Measurements from ENCODE around the gene CTIF. TPM values are rescaled to one million over a fixed set of nuclear protein-coding genes. Genes with fewer than 3 reads are reported as not detected.
A peak's percentile ranks its signal among the peaks of the same experiment; 100 is the strongest.

CTIF gene
- total and polyA plus RNA-seq, 12 donors = 44.5 to 74.1 (median 58.9) TPM

- no peaks in the 10 kb centered on the region for H3K27me3 ChIP-seq
- ATAC-seq (no peak), DNase-seq (no peak)
- intact Hi-C loops (cut with DNase I) = loop anchor here in 1 of 10 donors (5.0 kb wide), 1 partner anchor 44 kb away; no protein-coding TSS in a partner anchor
- no peaks in the 10 kb centered on the region for H3K9me3 ChIP-seq
- H3K4me3 ChIP-seq = no peak overlapping the region
- 94 to 97% methylated on average over 8 of the region's 8 CpGs for WGBS, 2 donors
- peak overlapping the region in 2 of 10 donors; percentile 31 to 40 for H3K27ac ChIP-seq
- TF ChIP-seq, protein P1, sequence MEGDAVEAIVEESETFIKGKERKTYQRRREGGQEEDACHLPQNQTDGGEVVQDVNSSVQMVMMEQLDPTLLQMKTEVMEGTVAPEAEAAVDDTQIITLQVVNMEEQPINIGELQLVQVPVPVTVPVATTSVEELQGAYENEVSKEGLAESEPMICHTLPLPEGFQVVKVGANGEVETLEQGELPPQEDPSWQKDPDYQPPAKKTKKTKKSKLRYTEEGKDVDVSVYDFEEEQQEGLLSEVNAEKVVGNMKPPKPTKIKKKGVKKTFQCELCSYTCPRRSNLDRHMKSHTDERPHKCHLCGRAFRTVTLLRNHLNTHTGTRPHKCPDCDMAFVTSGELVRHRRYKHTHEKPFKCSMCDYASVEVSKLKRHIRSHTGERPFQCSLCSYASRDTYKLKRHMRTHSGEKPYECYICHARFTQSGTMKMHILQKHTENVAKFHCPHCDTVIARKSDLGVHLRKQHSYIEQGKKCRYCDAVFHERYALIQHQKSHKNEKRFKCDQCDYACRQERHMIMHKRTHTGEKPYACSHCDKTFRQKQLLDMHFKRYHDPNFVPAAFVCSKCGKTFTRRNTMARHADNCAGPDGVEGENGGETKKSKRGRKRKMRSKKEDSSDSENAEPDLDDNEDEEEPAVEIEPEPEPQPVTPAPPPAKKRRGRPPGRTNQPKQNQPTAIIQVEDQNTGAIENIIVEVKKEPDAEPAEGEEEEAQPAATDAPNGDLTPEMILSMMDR (IDR thresholded peaks at IDR 0.05) = no peak
- H3K4me1 ChIP-seq = peaks cover 10 to 38% (median 26%) of the 10 kb centered on the region in 9 donors
- no peaks in the 10 kb centered on the region for H3K36me3 ChIP-seq
Observed at GRCh38 chr18:48886520-48887293, 347.9 kb downstream of the CTIF start.

DNA sequence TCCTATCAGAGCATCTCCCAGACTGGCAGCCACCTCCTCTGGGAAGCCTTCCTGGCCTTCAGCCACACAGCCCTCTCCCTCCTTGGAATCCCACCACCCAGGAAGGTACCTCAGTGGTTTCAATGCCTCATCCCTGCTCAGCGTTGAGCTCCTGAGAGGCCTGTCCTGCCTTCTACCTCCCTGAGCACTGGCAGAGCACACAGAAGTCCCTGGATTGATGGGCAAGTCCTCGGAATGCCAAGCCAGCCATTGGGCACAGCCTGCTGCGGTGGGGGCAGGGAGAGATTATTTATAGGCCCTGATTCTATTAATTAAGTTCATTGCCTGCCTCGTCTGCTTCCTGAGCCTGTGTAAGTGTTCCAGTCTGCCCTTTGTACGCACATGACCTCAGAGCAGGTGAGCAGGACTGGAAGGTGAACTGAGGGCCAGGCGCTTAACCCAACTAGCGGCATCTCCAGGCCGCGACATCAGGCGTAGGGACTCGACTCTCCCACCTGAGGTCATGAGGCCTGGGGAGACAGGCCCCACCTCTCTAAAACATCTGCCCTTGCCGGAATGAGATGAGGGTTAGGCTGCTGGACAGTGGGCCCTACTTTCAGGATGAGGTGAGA, 348.6 kb downstream of the CTIF start:
- Histone ChIP-seq H3K4me1 (peaks cover 10 to 38% (median 26%) of the 10 kb centered on the region in 9 donors), H3K4me3 (no peak overlapping the region), H3K27ac (peak overlapping the region in 5 of 10 donors; percentile 6 to 61 (median 40)), H3K9me3 (no peaks in the 10 kb centered on the region), H3K27me3 (no peaks in the 10 kb centered on the region), H3K36me3 (no peaks in the 10 kb centered on the region)
- TF ChIP-seq, protein P1 (IDR thresholded peaks at IDR 0.05) = no peak
- intact Hi-C loops (cut with DNase I) = loop anchor here in 1 of 10 donors (5.0 kb wide), 1 partner anchor 45 kb away; no protein-coding TSS in a partner anchor
- ATAC-seq = peak in 6 of 8 donors; percentile 3 to 33 (median 25)
- no peak for DNase-seq
- 67 to 86% methylated on average over 12 of the region's 12 CpGs for WGBS, 2 donors

GRCh38 chr18:48887905-48888772, 349.3 kb downstream of the CTIF start:
- H3K4me1 ChIP-seq = peaks cover 10 to 38% (median 26%) of the 10 kb centered on the region in 9 donors
- no peaks in the 10 kb centered on the region for H3K9me3 ChIP-seq
- H3K4me3 ChIP-seq = no peak overlapping the region
- peak overlapping the region in 5 of 10 donors; percentile 6 to 61 (median 40) for H3K27ac ChIP-seq
- TF ChIP-seq, protein P1 (IDR thresholded peaks at IDR 0.05) = peak in 8 of 9 donors; percentile 11 to 60 (median 36)
- H3K27me3 ChIP-seq = no peaks in the 10 kb centered on the region
- intact Hi-C loops (cut with DNase I) = loop anchor here in 1 of 10 donors (5.0 kb wide), 1 partner anchor 46 kb away; no protein-coding TSS in a partner anchor
- ATAC-seq (peak; percentile 38 to 80 (median 68)), DNase-seq (peak in 1 of 2 donors; percentile 42)
- 77 to 84% methylated on average over 18 of the region's 18 CpGs for WGBS, 2 donors
- H3K36me3 ChIP-seq = no peaks in the 10 kb centered on the region

GRCh38 chr18:48888773-48889080, 349.9 kb downstream of the CTIF start:
- 93 to 96% methylated on average over 5 of the region's 5 CpGs for WGBS, 2 donors
- Histone ChIP-seq H3K4me1 (peaks cover 10 to 40% (median 32%) of the 10 kb centered on the region in 9 donors), H3K4me3 (no peak overlapping the region), H3K9me3 (no peaks in the 10 kb centered on the region), H3K36me3 (no peaks in the 10 kb centered on the region), H3K27me3 (no peaks in the 10 kb centered on the region), H3K27ac (no peak overlapping the region)
- TF ChIP-seq, protein P1 (IDR thresholded peaks at IDR 0.05) = no peak
- DNase-seq (no peak), ATAC-seq (no peak)
- intact Hi-C loops (cut with DNase I) = loop anchor here in 1 of 10 donors (5.0 kb wide), 1 partner anchor 46 kb away; no protein-coding TSS in a partner anchor

All from heart right ventricle (tissue), 16 donors.